Stimulated activated CD8-positive, alpha-beta memory T cell treated with anti-CD3 and anti-CD28 coated beads, Interleukin-15, amount 100 ng/mL, for 24 hours (primary cell): ENCODE measurements around the gene OOEP.

ENCODE experiments used
- DNase-seq: peaks from one replicate; pipeline ENCODE4 v3.0.0-alpha.2; 2020; ENCODE audit warnings: low read depth

The OOEP gene

DNA sequence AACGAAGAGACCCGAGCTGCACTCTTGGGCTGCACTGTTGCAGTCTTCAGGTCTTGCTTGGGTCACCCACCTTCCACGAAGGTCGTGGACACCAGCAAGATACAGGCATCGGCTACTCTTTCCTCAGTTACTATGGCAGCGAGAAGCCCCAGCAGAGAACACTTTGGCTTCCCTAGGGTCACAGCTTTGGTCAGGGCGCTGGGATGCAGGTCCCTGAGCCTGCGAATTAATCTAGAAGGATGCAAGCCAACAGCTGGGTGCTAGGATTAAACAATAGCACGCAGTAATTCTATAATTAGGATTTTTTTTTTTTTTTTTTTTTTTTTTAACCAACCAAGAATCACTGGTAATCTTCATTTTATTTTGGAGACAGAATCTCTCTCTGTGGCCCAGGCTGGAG lies 5.1 kb downstream of the OOEP start:
- DNase-seq: no peak

DNA sequence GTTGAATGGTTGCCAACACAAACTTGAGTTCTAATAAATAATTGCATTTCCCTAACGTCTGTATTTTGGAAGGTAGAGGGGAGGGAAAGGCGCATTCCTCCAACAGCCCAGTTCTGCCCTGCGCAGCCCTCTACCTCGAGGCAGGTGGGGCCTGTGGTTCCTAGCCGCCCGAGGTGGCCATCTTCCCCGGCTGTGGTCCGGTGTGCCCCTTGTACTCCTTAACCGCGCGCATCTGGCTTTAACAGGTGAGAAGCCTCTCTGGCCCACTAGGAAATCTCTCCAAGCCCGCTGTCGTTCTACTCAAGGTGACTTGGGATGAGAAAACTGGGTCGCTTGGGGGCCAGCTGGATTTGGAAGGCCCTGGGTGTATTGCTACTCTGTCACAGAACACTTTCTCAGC lies 5.6 kb downstream of the OOEP start:
- DNase-seq: no peak

DNA sequence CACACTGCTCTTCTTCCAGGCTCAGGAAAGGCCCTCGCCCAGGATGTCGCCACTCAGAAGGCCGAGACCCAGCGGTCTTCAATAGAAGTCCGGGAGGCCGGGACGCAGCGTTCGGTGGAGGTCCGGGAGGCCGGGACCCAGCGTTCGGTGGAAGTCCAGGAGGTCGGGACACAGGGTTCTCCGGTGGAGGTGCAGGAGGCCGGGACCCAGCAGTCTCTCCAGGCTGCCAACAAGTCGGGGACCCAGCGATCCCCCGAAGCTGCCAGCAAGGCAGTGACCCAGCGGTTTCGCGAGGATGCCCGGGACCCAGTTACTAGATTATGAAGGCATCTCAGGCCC lies 6.2 kb downstream of the OOEP start:
- DNase-seq: no peak

DNA sequence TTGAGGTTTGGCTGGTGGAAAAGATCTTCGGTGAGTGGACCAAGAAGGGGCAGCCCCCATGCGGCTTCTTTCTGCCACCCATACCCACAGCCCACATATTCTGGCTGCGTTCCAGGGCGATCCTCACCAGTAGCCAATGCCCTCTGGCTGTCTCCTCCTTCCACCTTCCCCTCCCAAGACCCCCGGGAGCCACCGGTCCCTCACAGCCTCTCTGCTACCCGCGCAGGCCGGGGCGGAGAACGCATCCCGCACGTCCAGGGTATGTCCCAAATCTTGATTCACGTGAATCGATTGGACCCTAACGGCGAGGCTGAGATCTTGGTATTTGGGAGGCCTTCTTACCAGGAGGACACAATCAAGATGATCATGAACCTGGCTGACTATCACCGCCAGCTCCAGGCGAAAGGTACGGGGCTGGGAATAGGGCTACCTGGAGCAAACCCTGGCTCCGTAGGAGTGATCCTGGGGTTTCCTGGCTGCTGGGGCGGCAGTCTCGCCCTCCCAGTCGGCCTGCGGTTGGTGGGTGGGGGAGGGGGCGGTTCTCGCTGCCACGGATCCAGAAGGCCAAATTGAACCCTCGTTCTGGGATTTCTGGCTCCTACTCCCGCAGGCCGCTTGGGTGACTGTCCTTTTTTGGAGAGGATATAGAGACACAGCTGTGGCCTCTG lies 6.7 kb downstream of the OOEP start:
- no peak for DNase-seq

DNA sequence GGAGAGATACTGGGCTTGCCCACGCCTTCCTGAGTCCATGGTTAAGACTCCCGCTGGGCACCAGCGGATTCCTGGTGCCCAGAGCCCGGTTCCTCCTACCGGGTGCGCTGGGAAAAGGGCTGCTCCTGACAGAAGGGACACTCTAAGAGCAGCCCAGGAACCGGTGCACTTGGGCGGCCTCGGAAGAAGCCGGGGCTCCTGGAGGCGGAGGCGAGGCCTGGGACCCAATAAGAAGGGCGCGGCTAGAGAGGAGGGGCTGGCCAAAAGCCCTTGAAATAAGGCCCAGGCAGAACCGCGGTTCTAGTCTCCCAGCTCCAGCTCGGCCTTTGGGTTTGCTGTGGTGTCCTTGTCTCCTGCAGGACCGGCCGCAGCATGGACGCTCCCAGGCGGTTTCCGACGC lies 7.3 kb downstream of the OOEP start, which contains the start of gene KHDC3L:
Gene KHDC3L, plus strand, starts transcription at position 301 of the 400 bp plus-strand sequence. Its CDS starts 72 bp downstream, at position 373.
- DNase-seq: no peak

DNA sequence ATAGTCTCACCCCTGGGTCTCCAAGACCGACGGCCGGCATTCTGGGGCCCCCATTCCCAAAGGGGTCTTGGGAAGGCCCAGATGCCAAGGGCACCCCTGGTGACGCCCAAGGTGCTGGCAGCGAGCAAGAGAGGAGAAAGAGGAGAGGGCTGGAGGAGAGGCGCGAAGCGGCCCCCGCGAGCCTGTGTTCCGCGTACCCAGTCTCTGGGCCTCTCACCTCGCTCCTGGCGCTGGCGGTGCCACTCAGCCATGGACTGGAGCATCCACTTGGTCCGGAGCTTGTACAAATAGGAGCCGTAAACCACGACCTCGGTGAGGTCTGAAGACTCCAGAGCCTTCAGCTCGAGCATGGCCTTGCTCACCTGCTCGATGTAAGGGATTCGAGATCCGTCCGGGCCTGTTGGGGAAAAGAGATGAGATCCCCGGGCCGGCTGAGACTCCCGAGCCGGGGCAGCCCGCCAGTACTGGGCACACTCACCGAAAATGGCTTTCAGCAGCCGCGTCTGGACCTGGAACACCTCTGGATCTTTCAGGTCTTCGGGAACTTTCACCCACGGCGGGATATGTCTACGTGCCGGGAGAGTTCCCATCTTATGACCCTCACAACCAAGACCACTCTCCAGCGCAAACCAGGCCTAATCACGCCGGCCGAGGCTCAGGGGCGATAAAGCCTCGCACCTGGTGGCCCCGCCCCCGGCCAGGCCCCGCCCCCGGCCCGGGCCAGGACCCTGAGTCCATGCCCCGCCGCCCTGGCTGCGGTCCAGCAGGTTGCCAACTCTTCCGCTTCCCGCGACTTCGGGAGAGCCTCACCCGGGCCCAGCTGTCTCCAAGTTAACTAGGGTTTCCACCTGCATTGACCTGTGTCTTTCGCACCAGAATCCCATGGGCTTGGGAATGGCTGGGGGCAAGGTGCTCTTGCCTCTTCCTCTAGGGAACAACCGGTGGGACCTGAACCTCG lies 15.8 kb downstream of the OOEP start, which contains the start of gene DPPA5:
Gene DPPA5, minus strand, starts transcription at position 641 of the 958 bp plus-strand sequence. Its CDS starts 51 bp downstream, at position 590.
- DNase-seq: no peak

DNA sequence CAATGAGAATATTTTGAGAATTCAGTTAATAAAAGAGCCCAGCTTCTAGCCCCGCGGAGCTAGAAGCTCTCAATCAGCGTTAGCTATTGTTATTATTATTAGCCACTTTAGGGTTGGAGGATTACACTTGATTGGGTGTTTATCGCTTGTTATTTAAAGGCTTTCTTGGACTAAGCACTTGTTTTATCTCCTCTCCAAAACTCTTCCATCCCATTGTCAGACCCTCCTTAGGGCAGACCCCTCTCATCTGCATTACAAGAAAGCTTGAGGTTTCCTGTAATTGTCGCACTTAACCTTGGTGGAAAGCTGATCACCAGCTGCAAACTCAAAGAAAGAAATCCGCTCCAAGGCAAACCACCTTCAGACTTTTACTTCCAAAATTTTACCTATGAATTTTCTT lies 20.4 kb downstream of the OOEP start:
- no peak for DNase-seq

DNA sequence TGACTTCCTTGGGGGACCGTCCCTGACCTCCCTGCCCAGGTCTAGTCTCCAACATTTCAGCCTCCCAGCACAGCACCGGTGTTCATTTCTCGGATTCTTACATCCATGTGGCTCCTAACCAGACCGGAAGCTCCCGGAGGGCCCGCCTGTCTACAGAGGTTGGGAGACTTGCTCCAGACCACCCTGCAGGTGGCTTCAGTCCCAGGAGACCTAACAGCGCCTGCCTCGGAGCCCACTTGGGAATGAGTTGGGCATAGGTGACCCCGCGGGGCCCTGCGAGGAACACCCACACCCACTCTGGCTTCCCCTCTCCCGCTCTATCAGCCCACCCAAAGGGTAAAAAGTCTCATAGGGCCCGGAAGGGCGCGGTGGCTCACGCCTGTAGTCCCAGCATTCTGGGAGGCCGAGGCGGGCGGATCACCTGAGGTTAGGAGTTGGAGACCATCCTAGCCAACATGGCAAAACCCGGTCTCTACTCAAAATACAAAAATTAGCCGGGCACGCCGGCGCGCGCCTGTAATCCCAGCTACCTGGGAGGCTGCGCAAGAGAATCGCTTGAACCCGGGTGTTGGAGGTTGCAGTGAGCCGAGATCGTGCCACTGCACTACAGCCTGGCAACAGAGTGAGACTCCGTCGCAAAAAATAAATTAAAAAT lies 21.0 kb downstream of the OOEP start:
- no peak for DNase-seq

DNA sequence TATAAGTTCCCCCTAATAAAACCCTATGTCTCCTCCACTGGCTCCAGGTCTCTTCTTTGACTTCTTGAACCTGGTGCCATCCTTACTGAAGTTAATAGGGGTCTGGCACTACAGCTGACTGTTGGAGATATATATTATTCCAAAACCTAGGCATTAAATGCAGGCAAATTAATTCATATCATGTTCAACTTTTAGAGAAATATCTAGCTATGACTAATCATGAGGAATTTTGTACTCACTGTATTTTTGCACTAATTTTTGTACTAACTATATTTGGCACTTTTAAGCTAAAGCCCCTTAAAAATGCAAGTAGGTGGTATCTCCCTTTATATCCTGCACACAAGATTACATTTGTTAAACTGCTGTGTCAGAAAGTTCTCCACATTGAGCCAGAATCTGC lies 26.5 kb downstream of the OOEP start:
- no peak for DNase-seq

DNA sequence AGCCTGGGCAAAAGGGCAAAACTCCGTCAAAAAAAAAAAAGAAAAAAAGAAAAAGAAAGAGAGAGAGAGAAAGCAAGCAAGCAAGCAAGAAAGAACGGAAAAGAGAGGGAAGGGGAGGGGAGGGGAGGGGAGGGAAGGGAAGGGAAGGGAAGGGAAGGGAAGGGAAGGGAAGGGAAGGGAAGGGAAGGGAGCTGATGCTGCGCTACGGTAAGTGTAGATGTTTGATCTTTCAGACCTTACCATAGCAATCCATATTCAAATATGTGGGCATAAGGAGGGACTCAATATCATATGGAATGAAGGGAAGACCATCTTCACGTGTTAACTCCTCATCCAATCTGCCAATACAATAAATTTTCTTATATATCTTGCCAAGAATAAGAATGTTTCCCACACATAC lies 27.5 kb downstream of the OOEP start:
- DNase-seq: no peak

DNA sequence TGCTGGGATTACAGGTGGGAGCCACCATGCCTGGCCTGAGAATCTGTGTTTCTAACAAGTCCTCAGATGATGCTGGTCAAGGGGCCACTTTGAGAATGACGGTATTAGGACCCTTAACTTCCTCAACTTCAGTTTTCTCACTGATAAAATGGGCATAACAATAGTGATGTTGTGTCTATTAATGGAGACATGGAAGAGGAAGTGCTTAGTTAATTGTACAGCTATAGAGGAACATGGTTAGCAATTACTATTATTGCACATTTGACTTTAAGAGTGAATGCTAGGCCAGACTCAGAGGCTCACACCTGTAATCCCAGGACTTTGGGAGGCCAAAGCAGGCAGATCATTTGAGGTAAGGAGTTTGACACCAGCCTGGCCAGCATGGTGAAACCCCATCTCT lies 28.4 kb downstream of the OOEP start:
- DNase-seq: no peak

DNA sequence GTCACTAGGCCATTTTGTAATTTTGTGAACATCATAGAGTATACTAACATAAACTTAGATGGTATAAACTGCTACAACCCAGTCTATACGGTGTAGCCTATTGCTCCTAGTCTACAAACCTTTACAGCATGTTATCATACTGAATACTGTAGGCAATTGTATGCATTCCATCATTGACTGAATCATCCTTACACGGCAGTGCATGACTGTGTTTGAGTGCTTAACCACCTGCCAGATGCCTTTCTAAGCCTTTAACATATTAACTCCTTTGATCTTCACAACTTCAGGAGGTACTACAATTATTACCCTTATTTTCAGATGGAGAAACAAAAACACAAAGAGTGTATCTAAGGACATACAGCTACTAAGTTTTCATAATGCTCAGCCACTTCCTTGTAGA lies 29.6 kb downstream of the OOEP start:
- DNase-seq: no peak

DNA sequence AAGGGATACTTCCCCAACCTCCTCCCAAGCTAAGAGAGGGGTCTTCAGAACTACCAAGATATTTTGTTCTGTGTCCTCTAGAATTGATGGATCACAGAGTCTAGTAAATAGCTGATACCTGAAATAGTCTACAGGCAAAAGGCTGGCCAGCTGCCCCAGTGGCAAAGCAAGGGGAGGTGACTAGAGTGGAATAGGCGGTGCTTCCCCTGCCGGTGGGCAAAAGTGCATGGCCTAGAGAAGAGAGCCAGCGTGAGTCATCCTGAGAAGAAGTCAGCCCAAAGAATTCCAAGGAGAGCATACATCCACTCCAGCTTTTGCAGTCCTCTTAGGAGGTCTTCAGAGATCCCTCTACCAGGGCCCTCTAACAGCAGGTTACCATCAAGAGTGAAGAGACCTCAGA lies 30.4 kb downstream of the OOEP start:
- DNase-seq: no peak

DNA sequence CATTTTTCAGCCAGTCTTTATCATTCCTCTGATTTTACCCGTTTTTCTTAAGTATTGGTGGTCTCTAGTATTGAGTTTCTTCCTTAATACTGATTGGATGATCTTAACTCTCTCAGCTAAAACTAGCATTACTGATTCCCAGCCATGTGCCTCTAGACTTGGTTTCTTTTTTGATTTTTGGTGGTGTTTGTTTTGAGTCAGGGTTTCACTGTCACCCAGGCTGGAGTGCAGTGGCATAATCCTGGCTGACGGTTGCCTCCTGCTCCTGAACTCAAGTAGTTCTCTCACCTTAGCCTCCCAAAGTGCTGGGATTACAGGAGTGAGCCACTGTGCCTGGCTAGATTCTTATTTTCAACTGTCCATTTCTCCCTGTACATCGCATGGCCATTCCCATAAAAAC lies 40.5 kb downstream of the OOEP start:
- no peak for DNase-seq

DNA sequence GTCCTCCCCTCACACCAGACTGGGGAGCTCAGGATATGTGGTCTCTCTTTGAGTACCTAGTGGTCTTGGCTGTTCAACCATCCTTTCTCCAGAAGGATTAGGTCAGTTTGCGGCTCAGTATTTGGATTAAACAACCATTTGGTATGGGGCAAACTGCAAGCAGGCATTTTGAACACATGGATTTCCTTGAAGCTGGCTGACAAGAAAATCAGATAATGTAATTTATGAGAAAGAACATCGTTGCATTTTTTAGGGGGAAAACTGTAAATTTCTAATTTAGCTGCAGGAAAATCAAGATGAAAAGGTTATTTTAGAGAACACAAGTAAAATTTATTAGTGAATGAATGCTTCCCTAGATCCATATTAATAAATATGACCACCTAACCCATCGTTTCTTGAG lies 40.9 kb downstream of the OOEP start:
- no peak for DNase-seq

DNA sequence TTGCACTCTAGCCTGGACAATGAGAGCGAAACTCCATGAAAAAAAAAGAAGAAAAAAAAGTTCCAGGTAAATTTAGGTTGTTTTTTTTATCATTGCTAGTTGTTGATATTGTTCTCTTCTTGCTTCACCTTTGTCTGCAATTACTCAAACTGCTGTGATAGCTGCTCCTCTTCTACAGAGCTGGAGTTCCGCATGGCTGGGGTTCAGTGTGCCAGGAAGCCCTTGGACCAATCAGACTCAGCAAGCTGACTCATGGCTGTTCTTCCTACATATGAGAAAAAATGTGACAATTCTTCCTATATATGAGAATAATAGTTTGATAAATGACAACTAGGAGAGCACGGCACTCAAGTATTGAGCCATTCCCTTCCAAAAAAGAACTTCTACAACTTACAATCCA lies 44.0 kb downstream of the OOEP start:
- DNase-seq: no peak

DNA sequence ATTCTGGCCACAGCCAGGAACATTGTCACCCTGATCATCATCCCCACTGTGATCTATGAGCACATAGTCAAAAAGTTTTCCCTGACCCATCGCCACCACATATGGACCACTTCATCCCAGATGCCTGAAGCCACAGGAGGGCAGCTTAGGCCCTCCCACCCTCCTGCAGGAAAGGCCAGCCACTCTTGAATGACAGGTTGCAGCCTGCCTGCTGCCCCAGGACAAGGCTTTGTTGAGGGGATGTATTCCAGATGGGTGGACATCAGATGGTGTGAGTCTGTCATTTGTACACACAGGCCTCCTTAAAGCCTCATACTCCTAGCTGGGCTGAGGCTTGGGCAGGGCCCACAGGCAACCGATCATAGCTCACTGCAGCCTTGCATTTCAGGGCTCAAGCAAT lies 46.4 kb downstream of the OOEP start:
- DNase-seq: no peak
